ENCODE results near the gene GCLC.

Gene GCLC

DNA sequence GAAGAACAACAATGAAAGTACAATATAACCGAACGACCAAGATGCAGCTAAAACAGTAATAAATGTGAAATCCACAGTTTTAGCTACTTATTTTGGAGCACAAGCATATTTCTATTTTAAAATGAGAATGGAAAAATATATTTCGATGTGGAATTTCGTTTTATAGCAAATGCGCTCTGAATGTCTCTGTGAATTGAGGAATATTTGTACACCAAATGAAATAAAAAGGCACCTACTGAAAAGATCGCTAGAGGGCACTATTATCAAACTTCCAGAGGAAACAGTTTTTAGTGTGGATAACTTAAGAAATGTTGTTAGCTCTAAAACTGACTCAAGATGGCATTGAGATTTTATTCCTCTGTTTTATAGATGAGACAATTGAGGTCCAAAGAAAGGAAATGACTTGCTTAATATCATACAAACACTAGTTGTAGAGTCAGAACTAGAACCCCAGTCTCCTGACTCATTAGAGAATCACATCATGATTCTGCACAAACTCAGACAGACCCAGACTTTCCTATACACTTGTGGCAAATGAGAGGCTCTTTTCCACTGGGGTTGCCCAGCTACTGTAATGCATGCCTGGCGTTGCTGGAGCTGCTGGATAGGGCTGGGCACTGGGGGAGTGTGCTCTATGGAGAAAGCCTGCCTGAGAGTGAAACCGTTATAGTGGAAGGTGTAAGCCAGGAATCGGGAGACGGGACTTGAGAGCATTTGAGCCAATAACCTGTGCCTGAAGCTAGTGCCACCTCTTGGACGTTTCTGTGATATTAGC is 51.9 kb downstream of the GCLC start:
- CTCF ChIA-PET: interaction anchor here (0.7 to 4.0 kb wide), 23 partner anchors 8 to 464 kb away, joined by 3 to 34 read pairs (median 4); partner anchors contain the start of gene GCLC
- DNase-seq (ENCODE audit: extremely low spot score): peak; percentile 32
- POLR2A ChIA-PET: interaction anchor here (1.3 kb wide), 1 partner anchor 52 kb away, joined by 3 read pairs; the partner anchor contains the start of gene GCLC
- TF ChIP-seq SP1 (IDR thresholded peaks at IDR 0.05): no peak
- TF ChIP-seq BHLHE40 (IDR thresholded peaks at IDR 0.05; ENCODE audit: borderline replicate concordance): no peak
- TF ChIP-seq LEF1 (IDR thresholded peaks at IDR 0.05; ENCODE audit: borderline replicate concordance): no peak
- no peak for TF ChIP-seq ARNT (IDR thresholded peaks at IDR 0.05)
- TF ChIP-seq CTBP1 (IDR thresholded peaks at IDR 0.05; ENCODE audit: borderline replicate concordance): no peak
- no peak for TF ChIP-seq FOXA1 (IDR thresholded peaks at IDR 0.05)
- no peak for TF ChIP-seq ELF4 (IDR thresholded peaks at IDR 0.05)

- CTCF ChIA-PET: no interaction called here
Measured at GRCh38 chr6:53487080-53487479, 57.8 kb downstream of the GCLC start.

GRCh38 chr6:53486679-53487078 is 58.2 kb downstream of the GCLC start:
- TF ChIP-seq, protein P1, sequence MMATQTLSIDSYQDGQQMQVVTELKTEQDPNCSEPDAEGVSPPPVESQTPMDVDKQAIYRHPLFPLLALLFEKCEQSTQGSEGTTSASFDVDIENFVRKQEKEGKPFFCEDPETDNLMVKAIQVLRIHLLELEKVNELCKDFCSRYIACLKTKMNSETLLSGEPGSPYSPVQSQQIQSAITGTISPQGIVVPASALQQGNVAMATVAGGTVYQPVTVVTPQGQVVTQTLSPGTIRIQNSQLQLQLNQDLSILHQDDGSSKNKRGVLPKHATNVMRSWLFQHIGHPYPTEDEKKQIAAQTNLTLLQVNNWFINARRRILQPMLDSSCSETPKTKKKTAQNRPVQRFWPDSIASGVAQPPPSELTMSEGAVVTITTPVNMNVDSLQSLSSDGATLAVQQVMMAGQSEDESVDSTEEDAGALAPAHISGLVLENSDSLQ (IDR thresholded peaks at IDR 0.05): no peak
- TF ChIP-seq L3MBTL2 (conservative IDR thresholded peaks at IDR 0.05) (no peak), ARNT (IDR thresholded peaks at IDR 0.05) (no peak)
- POLR2A ChIA-PET: no interaction called here
- no peak for DNase-seq (ENCODE audit: extremely low spot score)
- CTCF ChIA-PET: no interaction called here

More at GRCh38 chr6:53487080-53487479, 57.8 kb downstream of the GCLC start:
- POLR2A ChIA-PET: no interaction called here
- no peak for TF ChIP-seq BHLHE40 (IDR thresholded peaks at IDR 0.05; ENCODE audit: borderline replicate concordance)
- no peak for TF ChIP-seq NFRKB (IDR thresholded peaks at IDR 0.05)
- no peak for TF ChIP-seq SP1 (IDR thresholded peaks at IDR 0.05)
- no peak for TF ChIP-seq ARNT (IDR thresholded peaks at IDR 0.05)
- TF ChIP-seq SUZ12 (IDR thresholded peaks at IDR 0.05): no peak
- no peak for TF ChIP-seq LEF1 (IDR thresholded peaks at IDR 0.05; ENCODE audit: borderline replicate concordance)
- TF ChIP-seq, protein P1 (IDR thresholded peaks at IDR 0.05): no peak
- no peak for TF ChIP-seq L3MBTL2 (conservative IDR thresholded peaks at IDR 0.05)
- TF ChIP-seq HDGF (IDR thresholded peaks at IDR 0.05; ENCODE audit: borderline replicate concordance): no peak
- TF ChIP-seq FOXA1 (IDR thresholded peaks at IDR 0.05): no peak
- no peak for TF ChIP-seq FOXK2 (IDR thresholded peaks at IDR 0.05)
- TF ChIP-seq FOXM1 (IDR thresholded peaks at IDR 0.05; ENCODE audit: borderline replicate concordance): no peak
- no peak for TF ChIP-seq TARDBP (IDR thresholded peaks at IDR 0.05)
- no peak for TF ChIP-seq CTBP1 (IDR thresholded peaks at IDR 0.05; ENCODE audit: borderline replicate concordance)
- TF ChIP-seq ZNF384 (IDR thresholded peaks at IDR 0.05): no peak
- no peak for TF ChIP-seq ELF4 (IDR thresholded peaks at IDR 0.05)
- DNase-seq (ENCODE audit: extremely low spot score): no peak

DNA sequence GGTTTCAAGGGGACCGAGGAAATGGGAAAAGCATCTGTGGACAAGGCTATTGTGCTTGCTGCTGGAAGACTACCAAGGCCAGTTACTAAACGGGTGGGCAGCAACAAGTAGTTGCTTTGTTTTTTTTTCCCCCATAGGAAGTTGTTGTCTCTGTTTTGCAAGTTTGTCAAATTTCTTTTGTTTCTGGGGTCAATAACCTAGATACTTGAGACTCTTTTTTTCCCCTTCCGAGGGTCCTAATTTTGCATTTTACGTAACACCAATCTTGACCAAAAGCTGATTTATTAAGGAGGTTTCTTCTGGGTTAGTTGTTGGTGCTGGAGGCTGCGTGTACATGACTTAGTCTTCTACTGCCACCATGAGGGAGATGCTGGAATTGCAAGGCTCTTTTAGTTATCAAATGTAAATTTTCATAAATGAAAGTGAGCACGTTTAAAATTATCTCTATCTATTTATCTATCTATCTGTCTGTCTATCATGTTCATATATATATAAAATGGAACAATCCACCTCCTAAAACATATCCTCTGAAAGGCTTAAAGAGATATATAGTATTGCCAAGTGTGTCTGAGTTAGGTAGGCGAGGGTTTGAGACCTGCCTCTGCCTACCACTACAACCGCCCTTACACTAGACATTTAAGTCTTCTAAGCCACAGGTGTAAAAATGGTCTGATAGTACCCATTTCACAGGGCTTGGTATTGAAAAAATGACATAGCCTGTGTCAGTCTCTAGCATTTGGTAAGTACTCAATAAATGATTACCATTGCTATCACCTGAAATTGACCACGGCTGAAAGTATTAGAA is 60.2 kb downstream of the GCLC start:
- DNase-seq (ENCODE audit: extremely low spot score): peak; percentile 42
- TF ChIP-seq HDGF (IDR thresholded peaks at IDR 0.05; ENCODE audit: borderline replicate concordance) (no peak), ZNF384 (IDR thresholded peaks at IDR 0.05) (no peak), SP1 (IDR thresholded peaks at IDR 0.05) (no peak), TARDBP (IDR thresholded peaks at IDR 0.05) (no peak), L3MBTL2 (conservative IDR thresholded peaks at IDR 0.05) (no peak), NFRKB (IDR thresholded peaks at IDR 0.05) (no peak), SUZ12 (IDR thresholded peaks at IDR 0.05) (no peak), BHLHE40 (IDR thresholded peaks at IDR 0.05; ENCODE audit: borderline replicate concordance) (no peak), ELF4 (IDR thresholded peaks at IDR 0.05) (no peak), FOXK2 (IDR thresholded peaks at IDR 0.05) (no peak), ARNT (IDR thresholded peaks at IDR 0.05) (no peak), CTBP1 (IDR thresholded peaks at IDR 0.05; ENCODE audit: borderline replicate concordance) (no peak), LEF1 (IDR thresholded peaks at IDR 0.05; ENCODE audit: borderline replicate concordance) (no peak), FOXM1 (IDR thresholded peaks at IDR 0.05; ENCODE audit: borderline replicate concordance) (no peak), FOXA1 (IDR thresholded peaks at IDR 0.05) (no peak)
- TF ChIP-seq, protein P1 (IDR thresholded peaks at IDR 0.05): no peak
- POLR2A ChIA-PET: no interaction called here
- CTCF ChIA-PET: interaction anchor here (0.9 to 1.6 kb wide), 8 partner anchors 8 to 316 kb away, joined by 3 to 10 read pairs (median 4); no protein-coding TSS in a partner anchor

DNA sequence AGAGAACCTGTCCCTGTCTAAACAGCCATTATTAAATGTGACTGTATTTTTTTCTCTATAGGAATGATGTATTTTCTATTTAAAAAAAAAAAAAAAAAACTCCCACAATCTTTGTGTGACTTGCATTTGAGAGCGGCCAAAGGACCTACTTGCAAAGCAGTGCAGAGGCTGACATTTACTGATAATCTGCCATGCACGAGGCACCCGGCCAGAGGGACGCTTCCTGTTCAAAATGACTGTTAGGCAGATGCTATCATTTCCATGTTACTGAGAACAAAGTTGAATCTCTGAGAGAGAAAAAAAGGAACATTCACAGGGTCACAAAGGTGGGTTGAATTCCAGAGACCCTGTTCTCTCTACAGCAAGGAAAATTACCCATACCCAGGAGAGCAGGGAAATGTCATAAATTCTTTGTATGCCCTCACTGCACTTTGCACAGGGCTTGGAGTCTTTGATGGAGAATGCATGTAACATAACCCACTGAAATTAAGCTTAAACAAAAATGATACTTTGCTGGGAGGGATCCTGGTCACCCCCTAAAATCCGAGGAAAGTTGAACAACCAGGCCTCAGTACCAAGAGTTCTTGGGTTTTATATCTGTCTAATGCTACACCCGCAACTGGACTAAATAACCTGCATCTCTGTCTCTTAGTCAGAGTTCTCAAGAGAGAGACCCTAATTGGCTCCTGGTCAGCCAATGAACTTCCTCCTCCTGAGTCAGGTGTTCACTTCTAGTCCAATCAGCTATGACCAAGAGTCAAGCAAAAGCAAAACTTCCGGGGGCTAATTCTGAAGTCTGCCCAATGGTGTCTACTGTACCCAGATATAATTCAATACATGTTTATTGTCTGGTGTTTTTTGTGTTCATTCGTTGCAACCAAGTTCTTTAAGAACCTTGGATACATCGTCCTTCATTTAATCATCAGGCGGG is 61.2 kb downstream of the GCLC start:
- TF ChIP-seq FOXM1 (IDR thresholded peaks at IDR 0.05; ENCODE audit: borderline replicate concordance) (no peak), FOXA1 (IDR thresholded peaks at IDR 0.05) (no peak), L3MBTL2 (conservative IDR thresholded peaks at IDR 0.05) (no peak), NFRKB (IDR thresholded peaks at IDR 0.05) (no peak), SP1 (IDR thresholded peaks at IDR 0.05) (no peak), HDGF (IDR thresholded peaks at IDR 0.05; ENCODE audit: borderline replicate concordance) (no peak), FOXK2 (IDR thresholded peaks at IDR 0.05) (no peak), BHLHE40 (IDR thresholded peaks at IDR 0.05; ENCODE audit: borderline replicate concordance) (no peak), LEF1 (IDR thresholded peaks at IDR 0.05; ENCODE audit: borderline replicate concordance) (no peak), ARNT (IDR thresholded peaks at IDR 0.05) (no peak), ELF4 (IDR thresholded peaks at IDR 0.05) (no peak), SUZ12 (IDR thresholded peaks at IDR 0.05) (no peak), ZNF384 (IDR thresholded peaks at IDR 0.05) (no peak), CTBP1 (IDR thresholded peaks at IDR 0.05; ENCODE audit: borderline replicate concordance) (no peak), TARDBP (IDR thresholded peaks at IDR 0.05) (no peak)
- TF ChIP-seq, protein P1 (IDR thresholded peaks at IDR 0.05): no peak
- ChIA-PET POLR2A (no interaction called here), CTCF (interaction anchor here (0.6 to 1.6 kb wide), 11 partner anchors 9 to 371 kb away, joined by 3 to 10 read pairs (median 3); no protein-coding TSS in a partner anchor)
- no peak for DNase-seq (ENCODE audit: extremely low spot score)
